HTERT RPE-1 (cell line): Measurements from ENCODE around the gene EVC2.

Experiments used
- in situ Hi-C: fragments of 300-500 bp; cut with MboI; formaldehyde crosslinking; loops from 4 replicates; pipeline ENCODE4 v1.14.3; 2020; ENCODE audit warnings: low sequenced_read_pairs

Gene EVC2

GRCh38 chr4:5678977-5679376 is 29.4 kb downstream of the EVC2 start:
- in situ Hi-C loops, result no loop called here

DNA sequence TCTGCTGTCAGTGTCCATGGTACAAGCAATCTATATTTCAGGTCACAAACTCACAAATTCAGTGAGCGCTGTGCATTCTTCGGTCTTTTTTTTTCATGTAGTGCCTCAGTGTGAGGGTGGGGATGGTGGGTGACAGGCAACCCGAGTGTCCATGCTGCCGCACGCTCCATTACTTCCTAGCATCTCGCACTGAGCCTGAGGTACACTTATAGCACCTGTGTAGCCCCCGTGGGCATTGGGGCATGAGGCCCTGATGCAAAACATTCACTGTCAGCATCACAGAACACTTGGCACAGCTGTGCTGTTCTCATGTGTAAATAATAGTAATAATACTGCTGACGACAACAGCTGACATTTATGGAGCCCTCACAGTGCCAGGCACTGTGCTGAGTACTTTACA is 31.6 kb downstream of the EVC2 start:
- in situ Hi-C loops, result no loop called here

DNA sequence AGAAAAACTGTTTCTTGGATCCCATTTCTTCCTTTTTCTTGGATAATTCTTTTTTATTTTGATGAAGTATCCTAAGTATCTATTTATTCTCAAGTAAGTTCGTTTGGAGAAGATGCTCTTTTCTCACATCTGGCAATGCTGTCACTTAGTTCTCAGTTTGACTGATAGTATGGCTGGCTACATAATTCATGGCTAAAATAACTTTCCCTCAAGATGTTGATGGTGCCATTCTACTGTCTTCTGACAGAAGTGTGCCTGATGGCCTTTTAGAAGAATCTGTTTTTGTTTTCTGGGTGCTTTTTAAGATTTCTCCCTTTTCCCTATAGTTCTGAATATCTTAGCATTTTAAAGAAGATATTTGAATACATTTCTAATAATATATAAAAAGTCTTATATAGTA is 41.6 kb downstream of the EVC2 start:
- in situ Hi-C loops, result no loop called here

DNA sequence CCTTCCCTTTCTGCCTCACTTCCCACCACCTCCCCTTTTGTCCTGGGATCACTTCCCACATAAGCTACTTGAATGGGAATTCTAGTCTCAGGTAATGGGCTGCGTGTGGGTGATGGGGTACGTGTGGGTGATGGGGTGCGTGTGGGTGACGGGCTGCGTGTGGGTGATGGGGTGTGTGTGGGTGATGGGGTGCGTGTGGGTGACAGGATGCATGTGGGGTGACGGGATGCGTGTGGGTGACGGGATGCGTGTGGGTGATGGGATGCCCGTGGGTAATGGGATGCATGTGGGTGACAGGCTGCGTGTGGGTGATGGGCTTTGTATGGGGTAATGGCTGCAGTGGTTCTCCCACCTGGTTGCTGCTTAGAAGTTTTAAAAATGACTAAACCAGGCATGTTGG is 43.6 kb downstream of the EVC2 start:
- in situ Hi-C loops, result no loop called here

- in situ Hi-C loops, result no loop called here
Observed at GRCh38 chr4:5662555-5662954, 45.8 kb downstream of the EVC2 start.

DNA sequence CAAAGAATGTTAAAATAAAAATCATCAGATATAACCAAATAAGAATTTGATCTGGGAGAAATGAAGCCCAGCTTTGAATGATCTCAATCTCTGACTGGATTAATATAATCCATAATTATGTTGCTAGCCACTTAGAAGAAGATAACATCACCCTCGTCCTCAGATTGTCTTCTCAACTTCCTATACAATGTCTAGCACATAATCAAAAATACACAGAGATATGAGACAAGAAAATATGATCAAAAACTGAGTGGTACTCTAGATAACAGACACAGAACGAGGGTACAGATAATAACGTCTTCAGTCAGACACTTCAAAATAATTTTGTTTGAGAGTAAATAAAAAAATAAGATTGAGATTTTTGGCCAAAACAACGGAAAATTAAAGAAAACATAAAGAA is 47.1 kb downstream of the EVC2 start:
- in situ Hi-C loops, result no loop called here

- in situ Hi-C loops, result no loop called here
Observed at GRCh38 chr4:5660185-5660584, 48.2 kb downstream of the EVC2 start.

DNA sequence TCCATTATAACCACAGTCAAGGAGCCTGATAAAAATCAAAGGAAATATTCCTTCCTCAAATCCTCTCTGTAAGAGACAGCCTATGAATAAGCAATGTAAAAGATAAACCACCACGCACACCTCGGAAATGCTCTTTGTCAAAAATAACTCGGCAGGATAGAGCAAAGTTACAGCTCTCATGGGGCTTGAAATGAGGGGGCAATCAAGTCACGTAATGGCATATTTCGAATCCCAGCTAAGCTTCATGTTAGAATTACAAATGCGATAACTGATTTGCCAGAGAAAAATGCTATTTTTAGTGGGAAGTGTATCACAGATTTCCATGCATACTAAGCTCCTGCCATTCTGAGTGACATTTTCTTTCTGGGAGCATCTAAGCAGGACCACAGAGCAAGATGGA is 49.4 kb downstream of the EVC2 start:
- in situ Hi-C loops, result no loop called here

- in situ Hi-C loops, result no loop called here
Observed at GRCh38 chr4:5656415-5656814, 51.9 kb downstream of the EVC2 start.

- in situ Hi-C loops, result no loop called here
Observed at GRCh38 chr4:5654791-5655190, 53.6 kb downstream of the EVC2 start.

GRCh38 chr4:5651089-5651488 is 57.3 kb downstream of the EVC2 start:
- in situ Hi-C loops, result no loop called here

DNA sequence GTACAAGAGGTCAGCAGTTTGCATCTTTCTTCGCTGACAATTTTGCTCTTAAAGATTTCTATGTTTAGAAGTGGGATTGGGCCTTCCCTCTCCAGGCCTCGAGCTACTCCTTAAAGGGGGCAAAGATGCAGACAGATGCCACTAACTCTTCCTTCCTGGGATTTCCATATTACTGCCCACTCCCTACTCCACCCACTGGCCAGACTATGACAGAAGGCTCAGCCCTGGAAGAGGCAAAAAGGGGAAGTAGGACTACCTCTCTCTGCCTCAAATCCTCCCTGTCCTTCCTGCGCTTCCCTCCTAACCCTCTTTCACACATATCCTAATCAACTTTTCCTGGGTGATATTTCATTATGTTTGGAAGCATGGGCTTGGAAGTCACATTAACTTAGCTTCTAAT is 58.3 kb downstream of the EVC2 start:
- in situ Hi-C loops, result no loop called here

DNA sequence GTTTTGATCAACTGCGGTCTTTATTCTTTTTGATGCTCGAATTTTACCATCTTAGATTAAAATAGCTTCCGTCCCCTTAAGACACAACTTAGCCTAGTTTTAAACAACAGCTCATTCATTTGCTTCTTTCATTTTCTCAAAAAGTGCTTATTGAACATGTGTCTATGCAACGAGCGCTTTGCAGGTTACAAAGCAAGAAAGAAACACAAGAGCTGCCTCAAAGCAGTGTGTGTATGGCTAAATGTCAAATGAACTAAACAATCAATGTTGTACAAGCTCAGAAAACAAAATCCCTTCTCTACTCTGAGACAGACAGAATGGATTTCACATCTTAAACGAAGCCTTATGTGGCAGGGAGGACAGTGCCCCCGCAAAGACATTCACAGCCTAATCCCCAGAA is 61.0 kb downstream of the EVC2 start:
- in situ Hi-C loops, result no loop called here

GRCh38 chr4:5640096-5640495 is 68.3 kb downstream of the EVC2 start:
- in situ Hi-C loops, result no loop called here

DNA sequence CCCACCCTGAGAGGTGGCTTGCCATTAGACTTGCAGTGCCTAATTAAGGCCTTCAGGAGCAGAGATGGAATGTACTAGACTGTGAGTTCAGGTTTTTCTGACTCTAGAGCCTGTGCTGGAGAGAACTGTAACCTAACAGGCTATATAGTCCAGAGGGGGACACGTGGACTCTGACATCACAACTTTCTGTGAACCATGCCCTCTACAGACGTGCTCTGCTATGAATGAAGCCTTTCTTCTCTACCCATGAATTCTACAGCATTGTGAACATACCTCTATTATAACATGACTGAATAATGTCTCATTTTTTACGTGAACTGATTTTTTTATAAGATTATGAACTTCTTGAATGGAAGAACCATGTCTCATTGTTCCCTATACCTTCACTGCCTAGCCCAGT is 68.8 kb downstream of the EVC2 start:
- in situ Hi-C loops, result no loop called here

DNA sequence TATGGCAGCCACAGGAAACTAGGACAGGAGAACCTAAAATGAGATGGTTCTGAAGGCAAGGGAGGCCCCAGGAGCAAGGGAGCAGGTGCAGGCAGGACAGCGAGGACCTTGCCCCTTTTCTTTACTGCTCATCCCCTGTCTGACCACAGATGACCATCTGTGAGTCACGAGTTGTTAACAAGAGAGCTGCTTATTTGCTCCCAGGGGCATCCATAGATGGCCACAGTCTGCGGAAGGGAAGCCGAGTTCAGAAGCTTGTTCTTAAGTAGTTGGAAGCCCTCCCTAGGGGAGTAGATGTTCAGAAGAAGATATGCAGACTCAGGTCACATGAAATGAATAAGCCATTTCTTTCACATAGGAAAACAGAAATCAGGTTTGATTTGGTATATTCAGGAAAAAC is 69.4 kb downstream of the EVC2 start:
- in situ Hi-C loops, result no loop called here

GRCh38 chr4:5638316-5638715 is 70.0 kb downstream of the EVC2 start:
- in situ Hi-C loops, result no loop called here

DNA sequence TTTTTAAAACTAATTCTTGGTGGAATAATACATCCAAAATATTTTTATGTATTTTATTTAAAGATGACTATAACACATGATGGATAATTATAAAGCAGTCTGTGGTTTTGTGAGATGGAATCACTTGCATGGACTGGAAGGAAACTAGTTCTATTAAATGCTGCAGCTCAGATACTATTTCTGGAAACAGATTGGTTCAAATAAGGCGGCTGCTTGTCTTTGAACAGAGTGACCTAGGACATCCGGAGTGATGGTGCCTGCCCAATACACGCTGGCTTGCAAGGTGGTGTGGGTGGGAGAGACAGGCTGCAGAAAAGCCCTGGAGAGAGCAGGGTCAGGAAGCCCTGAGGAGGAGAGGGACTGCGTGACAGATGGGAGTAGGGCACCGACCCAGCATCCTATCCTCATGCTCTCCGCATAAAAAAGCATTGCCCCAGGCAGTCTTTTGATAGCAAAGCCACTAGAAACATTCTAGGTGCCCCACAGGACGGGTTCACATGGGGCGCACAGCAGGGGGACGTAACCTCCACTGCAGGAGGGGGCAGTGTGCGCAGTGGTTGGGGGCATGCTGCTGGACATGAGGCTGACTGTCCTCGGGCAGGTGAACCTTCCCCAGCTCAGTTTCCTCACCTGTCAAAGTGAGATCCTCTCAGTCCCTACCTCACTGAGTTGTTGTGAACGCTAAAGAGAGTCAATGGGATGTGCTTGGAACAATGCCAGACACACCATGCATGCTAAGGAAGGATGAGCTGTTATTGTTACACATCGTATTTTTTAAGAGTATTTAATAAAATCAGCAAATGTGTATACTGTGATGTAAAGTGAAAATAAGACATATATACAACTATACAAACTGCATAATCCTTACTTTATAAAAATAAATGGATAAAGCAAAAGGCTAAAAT is 71.3 kb downstream of the EVC2 start:
- in situ Hi-C loops, result no loop called here

DNA sequence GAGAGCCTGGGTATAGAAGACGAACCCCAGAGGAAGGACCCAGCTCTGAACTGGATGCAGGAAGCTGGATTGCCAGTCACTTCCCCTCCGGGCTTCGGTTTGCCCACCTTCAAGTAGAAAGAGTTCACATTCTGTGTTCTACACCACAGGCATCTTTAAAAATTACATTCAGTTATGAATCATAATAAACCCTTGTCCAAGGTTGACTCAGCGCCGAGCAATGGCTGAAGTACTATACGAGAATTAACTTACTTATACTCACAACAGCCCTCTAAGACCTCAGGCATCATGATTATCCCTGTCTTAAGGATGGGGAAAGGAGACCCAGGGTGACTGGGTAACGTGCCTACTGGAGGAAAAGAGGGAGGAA is 72.5 kb downstream of the EVC2 start:
- in situ Hi-C loops, result no loop called here

- in situ Hi-C loops, result no loop called here
Observed at GRCh38 chr4:5632571-5632970, 75.8 kb downstream of the EVC2 start.

DNA sequence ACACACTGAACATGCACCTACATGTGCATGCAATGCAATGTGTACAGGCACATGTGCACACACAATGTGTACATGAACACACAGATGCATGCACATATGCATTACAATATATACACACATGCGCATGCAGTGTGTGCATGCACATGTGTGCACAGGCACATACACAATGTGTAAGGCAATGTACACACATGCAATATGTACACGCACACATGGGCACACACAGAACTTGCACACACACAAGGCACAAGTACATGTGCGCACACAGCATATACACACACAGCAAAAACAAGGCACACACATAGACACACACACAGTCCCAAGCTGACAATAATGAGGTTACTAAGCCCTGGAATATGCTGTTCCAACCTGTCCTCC is 76.3 kb downstream of the EVC2 start:
- in situ Hi-C loops, result no loop called here

- in situ Hi-C loops, result no loop called here
Observed at GRCh38 chr4:5631352-5632065, 76.8 kb downstream of the EVC2 start.

- in situ Hi-C loops, result no loop called here
Observed at GRCh38 chr4:5630762-5631161, 77.6 kb downstream of the EVC2 start.
